Smooth muscle cell (in vitro differentiated cells): ENCODE measurements around the gene AUTS2. TPM values are rescaled to one million over a fixed set of nuclear protein-coding genes. Genes with fewer than 3 reads are reported as not detected.

ENCODE experiments used
- DNase-seq: peaks from one replicate; lab custom pipeline; 2025; ENCODE audit not compliant: unreplicated experiment; lab: John Stamatoyannopoulos, UW
- H2AFZ ChIP-seq: fragments of 200-600 bp; sonication (generic); 2 replicates; pipeline ENCODE4 v1.6.0; 2016; ENCODE audit warnings: antibody characterized with exemption, low read depth, mild to moderate bottlenecking
- H3F3A ChIP-seq: fragments of 200-600 bp; sonication (generic); 2 replicates; pipeline ENCODE4 v1.6.0; 2017; ENCODE audit warnings: antibody characterized with exemption, low read depth
- H3K27ac ChIP-seq: fragments of 200-600 bp; sonication (generic); 2 replicates; pipeline ENCODE4 v1.5.1; 2016; ENCODE audit warnings: low read depth, mild to moderate bottlenecking
- H3K27me3 ChIP-seq: fragments of 200-600 bp; sonication (generic); 2 replicates; pipeline ENCODE4 v1.6.1; 2016; ENCODE audit warnings: low read depth, mild to moderate bottlenecking
- H3K36me3 ChIP-seq: fragments of 200-600 bp; sonication (generic); 2 replicates; pipeline ENCODE4 v1.5.1; 2016; ENCODE audit warnings: low read depth
- H3K4me1 ChIP-seq: fragments of 200-600 bp; sonication (generic); 2 replicates; pipeline ENCODE4 v1.5.1; 2016; ENCODE audit warnings: low read depth
- H3K4me2 ChIP-seq: fragments of 200-600 bp; sonication (generic); 2 replicates; pipeline ENCODE4 v1.6.0; 2016; ENCODE audit warnings: mild to moderate bottlenecking
- H3K4me3 ChIP-seq: fragments of 200-600 bp; sonication (generic); 2 replicates; pipeline ENCODE4 v1.5.1; 2016; ENCODE audit warnings: mild to moderate bottlenecking
- H3K79me2 ChIP-seq: fragments of 200-600 bp; sonication (generic); 2 replicates; pipeline ENCODE4 v1.6.0; 2016; ENCODE audit warnings: low read depth, mild to moderate bottlenecking
- H3K9ac ChIP-seq: fragments of 200-600 bp; sonication (generic); 2 replicates; pipeline ENCODE4 v1.6.0; 2016; ENCODE audit warnings: low read depth
- H3K9me3 ChIP-seq: fragments of 200-600 bp; sonication (generic); replicated peaks from 2 replicates; pipeline ENCODE4 v1.5.1; 2016; ENCODE audit warnings: low read depth
- H4K20me1 ChIP-seq: fragments of 200-600 bp; sonication (generic); 2 replicates; pipeline ENCODE4 v1.6.0; 2016; ENCODE audit warnings: low read depth
- CTCF ChIP-seq: fragments of 200-600 bp; sonication (generic); IDR thresholded peaks from 2 replicates; pipeline ENCODE4 v1.5.1; 2017; ENCODE audit warnings: borderline replicate concordance, mild to moderate bottlenecking, antibody characterized with exemption; ENCODE audit not compliant: insufficient read depth, poor library complexity, severe bottlenecking
- WGBS: methylation state at CpG from one replicate; pipeline ENCODE4 v1.1.7; 2016; ENCODE audit warnings: low lambda C conversion rate; 5-methylcytosine and 5-hydroxymethylcytosine counted together
- polyA plus RNA-seq: library from polyadenylated mRNA; unstranded; fragments of >200 nt; fragmentation: Nextera tagmentation; extraction: Ambion mirVana; gene quantifications from 2 replicates; pipeline ENCODE4 v1.2.1, GENCODE V29; 2016
- total RNA-seq: library from RNA; depleted of rRNA; stranded (reverse); fragments of >200 nt; gene quantifications from 2 replicates; pipeline ENCODE4 v1.2.3, GENCODE V29; 2014

Gene AUTS2
- total and polyA plus RNA-seq, 2 experiments from 2014 or later: 6.5 to 8.6 TPM

DNA sequence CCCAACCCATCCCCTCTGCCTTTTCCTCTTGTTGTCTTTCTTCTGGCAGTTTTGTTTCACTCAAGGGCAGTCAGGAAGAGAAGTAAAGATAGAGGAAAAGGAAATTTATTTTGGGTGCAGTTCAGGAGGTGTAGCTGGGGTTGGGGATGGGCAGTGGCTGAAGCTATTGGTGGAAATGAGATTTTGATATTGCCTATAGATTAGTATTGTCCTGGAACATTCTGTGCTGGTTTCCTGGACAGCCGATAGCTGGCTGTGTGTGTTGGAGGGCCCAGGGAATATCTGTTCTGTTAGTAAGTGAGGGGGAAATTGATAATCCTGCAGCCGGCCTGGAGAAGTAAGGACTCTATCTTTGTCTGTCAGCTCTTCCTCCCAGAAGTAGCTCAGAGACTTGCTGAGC lies 107.8 kb downstream of the AUTS2 start:
- H3K9ac ChIP-seq: no peak overlapping the region

GRCh38 chr7:69708857-69709256 lies 110.6 kb downstream of the AUTS2 start:
- no peaks in the 10 kb centered on the region for H3K79me2 ChIP-seq
- peaks cover 91% of the 10 kb centered on the region for H4K20me1 ChIP-seq
- H2AFZ ChIP-seq: no peak overlapping the region
- WGBS: 51% methylated on average over 2 of the region's 2 CpGs
- no peak overlapping the region for H3K9ac ChIP-seq
- no peak for TF ChIP-seq CTCF
- H3K27ac ChIP-seq: no peak overlapping the region
- H3K9me3 ChIP-seq: no peaks in the 10 kb centered on the region
- no peaks in the 10 kb centered on the region for H3K36me3 ChIP-seq
- no peaks in the 10 kb centered on the region for H3K27me3 ChIP-seq
- no peaks in the 10 kb centered on the region for H3F3A ChIP-seq
- no peak overlapping the region for H3K4me3 ChIP-seq
- peaks cover 14% of the 10 kb centered on the region for H3K4me1 ChIP-seq
- no peak for DNase-seq
- no peak overlapping the region for H3K4me2 ChIP-seq

More for the DNA sequence above, 107.8 kb downstream of the AUTS2 start:
- Histone ChIP-seq H4K20me1 (peaks cover 87% of the 10 kb centered on the region), H3K4me3 (no peak overlapping the region), H3K27ac (no peak overlapping the region), H3K79me2 (no peaks in the 10 kb centered on the region), H3K4me1 (peaks cover 11% of the 10 kb centered on the region), H2AFZ (no peak overlapping the region), H3K9me3 (no peaks in the 10 kb centered on the region), H3F3A (no peaks in the 10 kb centered on the region), H3K27me3 (no peaks in the 10 kb centered on the region), H3K36me3 (no peaks in the 10 kb centered on the region), H3K4me2 (no peak overlapping the region)
- 64% methylated on average over 2 of the region's 2 CpGs for WGBS
- TF ChIP-seq CTCF: no peak
- DNase-seq: no peak

DNA sequence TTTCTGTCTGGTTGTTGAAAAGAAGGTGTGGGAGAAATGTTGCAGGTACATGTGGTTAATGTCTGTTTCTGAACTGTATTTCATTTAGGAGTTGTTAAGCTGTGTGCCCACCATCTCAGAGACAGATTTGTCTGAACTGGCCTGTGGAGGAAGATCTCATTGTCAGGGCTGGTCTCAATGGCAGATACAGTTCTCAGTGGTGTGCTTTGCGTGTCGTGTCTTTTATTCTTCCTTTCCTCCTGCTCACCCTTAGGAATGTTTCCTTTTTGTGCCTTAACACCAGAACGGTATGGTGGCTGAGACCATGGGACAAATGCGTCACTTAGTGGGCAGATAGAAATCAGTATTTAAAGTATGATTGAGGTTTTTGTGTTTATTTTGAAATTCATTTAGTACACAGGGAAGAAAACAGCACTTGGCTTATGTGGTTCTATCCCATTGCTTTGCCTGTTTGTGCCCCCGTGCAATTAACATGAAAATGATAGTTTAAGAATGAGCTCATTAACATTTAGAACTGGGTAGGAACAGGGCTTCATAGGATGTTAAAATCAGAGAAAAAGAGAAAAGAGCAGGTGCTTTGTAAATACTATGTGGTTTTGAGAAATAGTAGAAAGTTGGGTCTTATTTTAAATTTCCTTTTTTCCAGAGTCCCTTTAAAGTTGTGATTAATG lies 112.6 kb downstream of the AUTS2 start:
- H3K9ac ChIP-seq: no peak overlapping the region
- H2AFZ ChIP-seq: no peak overlapping the region
- peaks cover 98% of the 10 kb centered on the region for H4K20me1 ChIP-seq
- no peaks in the 10 kb centered on the region for H3K79me2 ChIP-seq
- no peaks in the 10 kb centered on the region for H3K9me3 ChIP-seq
- no peaks in the 10 kb centered on the region for H3F3A ChIP-seq
- no peak for TF ChIP-seq CTCF
- H3K27ac ChIP-seq: no peak overlapping the region
- H3K27me3 ChIP-seq: no peaks in the 10 kb centered on the region
- no peak overlapping the region for H3K4me3 ChIP-seq
- H3K36me3 ChIP-seq: no peaks in the 10 kb centered on the region
- WGBS: 32% methylated on average over 5 of the region's 5 CpGs
- H3K4me2 ChIP-seq: peak overlapping the region; percentile 17
- no peak for DNase-seq
- peaks cover 14% of the 10 kb centered on the region for H3K4me1 ChIP-seq
